Caco-2 (cell line): ENCODE results near the gene CAMK2G. TPM values are rescaled to one million over a fixed set of nuclear protein-coding genes. Genes with fewer than 3 reads are reported as not detected.
A peak's percentile ranks its signal among the peaks of the same experiment; 100 is the strongest.

Experiments
- BruUV-seq: library from RNA; stranded (reverse); fragments of 400-500 nt; replicated peaks from 2 replicates; lab custom pipeline; 2021; lab: Mats Ljungman, UMichigan
- CTCF ChIA-PET: fragments of 300-600 bp; sonication (Branson Sonifier 250); formaldehyde crosslinking; loops from one replicate; lab custom pipeline; 2022; ENCODE audit warnings: antibody characterized with exemption; lab: Charles Lee
- POLR2A ChIA-PET: fragments of 300-600 bp; sonication (Branson Sonifier 250); formaldehyde crosslinking; loops from one replicate; lab custom pipeline; 2022; ENCODE audit warnings: antibody characterized with exemption; lab: Charles Lee
- DNase-seq, 2 experiments: peaks; one replicate each; pipeline versions ENCODE4 v3.0.0 to v3.0.0-alpha.2; 2020 to 2022
- H3K27me3 ChIP-seq: replicated peaks from 2 replicates; pipeline ENCODE4 v1.6.0; 2011; ENCODE audit warnings: low read length; ENCODE audit not compliant: control insufficient read depth, insufficient read depth
- H3K36me3 ChIP-seq: 2 replicates; pipeline ENCODE4 v1.5.1; 2011; ENCODE audit warnings: low read length; ENCODE audit not compliant: control insufficient read depth, insufficient read depth
- H3K4me1 ChIP-seq: fragments of 250-450 bp; sonication (Bioruptor Pico); 2 replicates; pipeline ENCODE4 v1.5.1; 2020; ENCODE audit warnings: mild to moderate bottlenecking
- H3K4me3 ChIP-seq: 2 replicates; pipeline ENCODE4 v1.5.1; 2011; ENCODE audit warnings: low read depth, mild to moderate bottlenecking, control low read depth, low read length
- H3K9me3 ChIP-seq: fragments of 250-450 bp; sonication (Bioruptor Pico); 2 replicates; pipeline ENCODE4 v1.5.1; 2020; ENCODE audit warnings: mild to moderate bottlenecking, moderate library complexity
- H3K27ac Mint-ChIP-seq: one replicate; pipeline ENCODE4 v1.8.0; 2022; ENCODE audit warnings: mixed read lengths; ENCODE audit not compliant: unreplicated experiment
- H3K27me3 Mint-ChIP-seq: one replicate; pipeline ENCODE4 v1.8.0; 2022; ENCODE audit warnings: mixed read lengths; ENCODE audit not compliant: insufficient read depth, unreplicated experiment
- H3K36me3 Mint-ChIP-seq: one replicate; pipeline ENCODE4 v1.8.0; 2022; ENCODE audit warnings: mild to moderate bottlenecking, mixed read lengths; ENCODE audit not compliant: insufficient read depth, unreplicated experiment
- H3K4me1 Mint-ChIP-seq: one replicate; pipeline ENCODE4 v1.8.0; 2022; ENCODE audit warnings: low read depth, mixed read lengths; ENCODE audit not compliant: unreplicated experiment
- H3K4me3 Mint-ChIP-seq: one replicate; pipeline ENCODE4 v1.8.0; 2022; ENCODE audit warnings: mild to moderate bottlenecking, moderate library complexity, mixed read lengths; ENCODE audit not compliant: unreplicated experiment
- H3K9me3 Mint-ChIP-seq: one replicate; pipeline ENCODE4 v1.8.0; 2022; ENCODE audit warnings: mixed read lengths; ENCODE audit not compliant: unreplicated experiment
- intact Hi-C: fragments of 100-400 bp; cut with micrococcal nuclease; formaldehyde crosslinking; loops from one replicate; pipeline ENCODE4 v1.10.0; 2022; ENCODE audit not compliant: unreplicated experiment
- total RNA-seq: library from RNA; stranded (reverse); gene quantifications from 2 replicates; pipeline ENCODE4 v1.2.3, GENCODE V29; 2022
- TF ChIP-seq, protein P1 (sequence below), 2 experiments: fragments of 200-600 bp in 1 of 2; IDR thresholded peaks; 1 replicate in 1 of 2; 2 replicates in 1 of 2; pipeline versions ENCODE4 v1.5.1 to v1.8.0; 2011 to 2022; ENCODE audit warnings: antibody characterized with exemption in 1 of 2, control low read depth in 1 of 2, inconsistent platforms in 1 of 2, low read depth in 1 of 2, low read length in 1 of 2, mild to moderate bottlenecking in 1 of 2, moderate library complexity in 1 of 2; ENCODE audit not compliant: insufficient read depth in 1 of 2, severe bottlenecking in 1 of 2, unreplicated experiment in 1 of 2

Gene CAMK2G
- total RNA-seq, 1 experiment from 2014 or later, result 78.8 TPM

- POLR2A ChIA-PET, result interaction anchor here (0.6 kb wide), 1 partner anchor 37 kb away, joined by 3 read pairs; no protein-coding TSS in a partner anchor
These were observed 33.8 kb downstream of the CAMK2G start for GRCh38 chr10:73840403-73841060.

DNA sequence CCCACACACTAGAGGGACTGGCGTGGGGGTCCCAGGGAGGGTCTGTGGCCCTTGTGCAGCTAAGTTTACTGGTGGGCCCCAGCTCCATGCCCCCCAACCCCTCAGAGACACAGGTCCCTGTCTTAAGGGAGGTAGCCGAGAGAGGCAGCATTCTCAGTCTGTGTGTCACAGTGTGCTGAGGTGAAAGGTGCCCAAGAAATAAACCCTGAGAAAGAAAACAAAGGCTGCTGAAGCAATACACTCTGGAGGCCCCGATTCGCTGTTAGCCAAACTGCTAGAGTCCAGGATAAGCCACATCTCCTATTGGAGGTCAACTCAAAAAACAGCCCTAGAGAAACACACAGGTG, 34.3 kb downstream of the CAMK2G start:
- Mint-ChIP-seq H3K27me3 (no peaks in the 10 kb centered on the region), H3K4me1 (no peaks in the 10 kb centered on the region), H3K27ac (peak overlapping the region; percentile 15), H3K4me3 (no peak overlapping the region), H3K9me3 (no peaks in the 10 kb centered on the region), H3K36me3 (peaks cover 90% of the 10 kb centered on the region)
- no TSS peak for BruUV-seq
- no peaks in the 10 kb centered on the region for H3K27me3 ChIP-seq
- H3K4me3 ChIP-seq, result no peak overlapping the region
- peaks cover 10% of the 10 kb centered on the region for H3K36me3 ChIP-seq
- H3K4me1 ChIP-seq, result no peaks in the 10 kb centered on the region
- DNase-seq, result peak in 1 of 2 experiments; percentile 19
- ChIA-PET POLR2A (no interaction called here), CTCF (interaction anchor here (1.0 kb wide), 1 partner anchor 39 kb away, joined by 10 read pairs; no protein-coding TSS in a partner anchor)
- TF ChIP-seq, protein P1, sequence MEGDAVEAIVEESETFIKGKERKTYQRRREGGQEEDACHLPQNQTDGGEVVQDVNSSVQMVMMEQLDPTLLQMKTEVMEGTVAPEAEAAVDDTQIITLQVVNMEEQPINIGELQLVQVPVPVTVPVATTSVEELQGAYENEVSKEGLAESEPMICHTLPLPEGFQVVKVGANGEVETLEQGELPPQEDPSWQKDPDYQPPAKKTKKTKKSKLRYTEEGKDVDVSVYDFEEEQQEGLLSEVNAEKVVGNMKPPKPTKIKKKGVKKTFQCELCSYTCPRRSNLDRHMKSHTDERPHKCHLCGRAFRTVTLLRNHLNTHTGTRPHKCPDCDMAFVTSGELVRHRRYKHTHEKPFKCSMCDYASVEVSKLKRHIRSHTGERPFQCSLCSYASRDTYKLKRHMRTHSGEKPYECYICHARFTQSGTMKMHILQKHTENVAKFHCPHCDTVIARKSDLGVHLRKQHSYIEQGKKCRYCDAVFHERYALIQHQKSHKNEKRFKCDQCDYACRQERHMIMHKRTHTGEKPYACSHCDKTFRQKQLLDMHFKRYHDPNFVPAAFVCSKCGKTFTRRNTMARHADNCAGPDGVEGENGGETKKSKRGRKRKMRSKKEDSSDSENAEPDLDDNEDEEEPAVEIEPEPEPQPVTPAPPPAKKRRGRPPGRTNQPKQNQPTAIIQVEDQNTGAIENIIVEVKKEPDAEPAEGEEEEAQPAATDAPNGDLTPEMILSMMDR (IDR thresholded peaks at IDR 0.05; ENCODE audit: insufficient read depth in 1 of 2, low read depth in 1 of 2, low read length in 1 of 2, severe bottlenecking in 1 of 2, unreplicated experiment in 1 of 2), result no peak
- intact Hi-C loops, result no loop called here
- no peaks in the 10 kb centered on the region for H3K9me3 ChIP-seq

More at GRCh38 chr10:73840403-73841060, 33.8 kb downstream of the CAMK2G start:
- no peaks in the 10 kb centered on the region for H3K9me3 Mint-ChIP-seq
- peak in 1 of 2 experiments; percentile 32 for DNase-seq
- BruUV-seq, result no TSS peak
- H3K36me3 ChIP-seq, result peaks cover 10% of the 10 kb centered on the region
- TF ChIP-seq, protein P1 (IDR thresholded peaks at IDR 0.05; ENCODE audit: insufficient read depth in 1 of 2, low read depth in 1 of 2, low read length in 1 of 2, severe bottlenecking in 1 of 2, unreplicated experiment in 1 of 2), result no peak
- no peak overlapping the region for H3K4me3 ChIP-seq
- peaks cover 90% of the 10 kb centered on the region for H3K36me3 Mint-ChIP-seq
- no peaks in the 10 kb centered on the region for H3K27me3 Mint-ChIP-seq
- H3K4me3 Mint-ChIP-seq, result no peak overlapping the region
- H3K4me1 Mint-ChIP-seq, result no peaks in the 10 kb centered on the region
- H3K27me3 ChIP-seq, result no peaks in the 10 kb centered on the region
- H3K27ac Mint-ChIP-seq, result peak overlapping the region; percentile 15
- CTCF ChIA-PET, result interaction anchor here (1.0 kb wide), 1 partner anchor 39 kb away, joined by 10 read pairs; no protein-coding TSS in a partner anchor
- no peaks in the 10 kb centered on the region for H3K4me1 ChIP-seq
- no peaks in the 10 kb centered on the region for H3K9me3 ChIP-seq
- intact Hi-C loops, result no loop called here

GRCh38 chr10:73839276-73839966, 34.9 kb downstream of the CAMK2G start:
- H3K4me3 ChIP-seq, result no peak overlapping the region
- no TSS peak for BruUV-seq
- H3K4me1 Mint-ChIP-seq, result no peaks in the 10 kb centered on the region
- TF ChIP-seq, protein P1 (IDR thresholded peaks at IDR 0.05; ENCODE audit: insufficient read depth in 1 of 2, low read depth in 1 of 2, low read length in 1 of 2, severe bottlenecking in 1 of 2, unreplicated experiment in 1 of 2), result no peak
- H3K27ac Mint-ChIP-seq, result no peak overlapping the region
- ChIA-PET CTCF (no interaction called here), POLR2A (no interaction called here)
- no peaks in the 10 kb centered on the region for H3K4me1 ChIP-seq
- no peak overlapping the region for H3K4me3 Mint-ChIP-seq
- peaks cover 90% of the 10 kb centered on the region for H3K36me3 Mint-ChIP-seq
- peaks cover 9% of the 10 kb centered on the region for H3K36me3 ChIP-seq
- intact Hi-C loops, result no loop called here
- DNase-seq, result no peak
- no peaks in the 10 kb centered on the region for H3K27me3 Mint-ChIP-seq
- no peaks in the 10 kb centered on the region for H3K27me3 ChIP-seq
- H3K9me3 Mint-ChIP-seq, result no peaks in the 10 kb centered on the region
- no peaks in the 10 kb centered on the region for H3K9me3 ChIP-seq
